Measurements from ENCODE around the gene HOXC10.

The HOXC10 gene

GRCh38 chr12:53939141-53940108 is 45.5 kb upstream of the HOXC10 start:
- DNase-seq (ENCODE audit: extremely low read depth, insufficient read length) = no peak
- Histone ChIP-seq H3K36me3 (ENCODE audit: control insufficient read depth, insufficient read depth, low read length) (no peaks in the 10 kb centered on the region), H3K27me3 (replicated peaks; ENCODE audit: control insufficient read depth, insufficient read depth, low read length) (peaks cover 6% of the 10 kb centered on the region), H3K4me3 (replicated peaks; ENCODE audit: low read depth, low read length) (no peak overlapping the region)
- TF ChIP-seq CTCF (IDR thresholded peaks at IDR 0.05; ENCODE audit: insufficient read depth, low read length, poor library complexity, severe bottlenecking) = no peak

- no peaks in the 10 kb centered on the region for H3K36me3 ChIP-seq (ENCODE audit: control insufficient read depth, insufficient read depth, low read length)
- no peak overlapping the region for H3K4me3 ChIP-seq (replicated peaks; ENCODE audit: low read depth, low read length)
- TF ChIP-seq CTCF (IDR thresholded peaks at IDR 0.05; ENCODE audit: insufficient read depth, low read length, poor library complexity, severe bottlenecking) = no peak
- peaks cover 8% of the 10 kb centered on the region for H3K27me3 ChIP-seq (replicated peaks; ENCODE audit: control insufficient read depth, insufficient read depth, low read length)
- DNase-seq (ENCODE audit: extremely low read depth, insufficient read length) = no peak
These were observed 44.4 kb upstream of the HOXC10 start for GRCh38 chr12:53940443-53941014.

- H3K27me3 ChIP-seq (replicated peaks; ENCODE audit: control insufficient read depth, insufficient read depth, low read length) = peaks cover 6% of the 10 kb centered on the region
- TF ChIP-seq CTCF (IDR thresholded peaks at IDR 0.05; ENCODE audit: insufficient read depth, low read length, poor library complexity, severe bottlenecking) = no peak
- no peak for DNase-seq (ENCODE audit: extremely low read depth, insufficient read length)
These were observed 43.8 kb upstream of the HOXC10 start for GRCh38 chr12:53941187-53941586.

GRCh38 chr12:53941750-53942149 is 43.2 kb upstream of the HOXC10 start:
- no peaks in the 10 kb centered on the region for H3K36me3 ChIP-seq (ENCODE audit: control insufficient read depth, insufficient read depth, low read length)
- no peak for TF ChIP-seq CTCF (IDR thresholded peaks at IDR 0.05; ENCODE audit: insufficient read depth, low read length, poor library complexity, severe bottlenecking)
- DNase-seq (ENCODE audit: extremely low read depth, insufficient read length) = no peak
- H3K4me3 ChIP-seq (replicated peaks; ENCODE audit: low read depth, low read length) = no peak overlapping the region
- H3K27me3 ChIP-seq (replicated peaks; ENCODE audit: control insufficient read depth, insufficient read depth, low read length) = peaks cover 6% of the 10 kb centered on the region

More at GRCh38 chr12:53941187-53941586, 43.8 kb upstream of the HOXC10 start:
- no peak overlapping the region for H3K4me3 ChIP-seq (replicated peaks; ENCODE audit: low read depth, low read length)
- H3K36me3 ChIP-seq (ENCODE audit: control insufficient read depth, insufficient read depth, low read length) = no peaks in the 10 kb centered on the region

- TF ChIP-seq CTCF (IDR thresholded peaks at IDR 0.05; ENCODE audit: insufficient read depth, low read length, poor library complexity, severe bottlenecking) = no peak
- H3K27me3 ChIP-seq (replicated peaks; ENCODE audit: control insufficient read depth, insufficient read depth, low read length) = peaks cover 6% of the 10 kb centered on the region
- H3K4me3 ChIP-seq (replicated peaks; ENCODE audit: low read depth, low read length) = no peak overlapping the region
These were observed 42.4 kb upstream of the HOXC10 start for GRCh38 chr12:53942467-53942997.

More at GRCh38 chr12:53942467-53942997, 42.4 kb upstream of the HOXC10 start:
- DNase-seq (ENCODE audit: extremely low read depth, insufficient read length) = no peak
- H3K36me3 ChIP-seq (ENCODE audit: control insufficient read depth, insufficient read depth, low read length) = no peaks in the 10 kb centered on the region
